NCI-H2107 treated with DMSO at 0.1 percent for 48 hours (cell line): ENCODE measurements around the gene GPR15.
"Not testable (repeated sequence)": the region's sequence is repeated elsewhere in the genome, so short reads cannot be mapped to it uniquely, and the experiment has no call there.

Experiments
- DNase-seq: peaks from one replicate; lab custom pipeline; 2025; ENCODE audit not compliant: unreplicated experiment; lab: John Stamatoyannopoulos, UW

Gene GPR15

GRCh38 chr3:98556164-98557130, 24.7 kb downstream of the GPR15 start:
- no peak for DNase-seq

- DNase-seq = no peak
These were observed 25.7 kb downstream of the GPR15 start for GRCh38 chr3:98557324-98558010.

DNA sequence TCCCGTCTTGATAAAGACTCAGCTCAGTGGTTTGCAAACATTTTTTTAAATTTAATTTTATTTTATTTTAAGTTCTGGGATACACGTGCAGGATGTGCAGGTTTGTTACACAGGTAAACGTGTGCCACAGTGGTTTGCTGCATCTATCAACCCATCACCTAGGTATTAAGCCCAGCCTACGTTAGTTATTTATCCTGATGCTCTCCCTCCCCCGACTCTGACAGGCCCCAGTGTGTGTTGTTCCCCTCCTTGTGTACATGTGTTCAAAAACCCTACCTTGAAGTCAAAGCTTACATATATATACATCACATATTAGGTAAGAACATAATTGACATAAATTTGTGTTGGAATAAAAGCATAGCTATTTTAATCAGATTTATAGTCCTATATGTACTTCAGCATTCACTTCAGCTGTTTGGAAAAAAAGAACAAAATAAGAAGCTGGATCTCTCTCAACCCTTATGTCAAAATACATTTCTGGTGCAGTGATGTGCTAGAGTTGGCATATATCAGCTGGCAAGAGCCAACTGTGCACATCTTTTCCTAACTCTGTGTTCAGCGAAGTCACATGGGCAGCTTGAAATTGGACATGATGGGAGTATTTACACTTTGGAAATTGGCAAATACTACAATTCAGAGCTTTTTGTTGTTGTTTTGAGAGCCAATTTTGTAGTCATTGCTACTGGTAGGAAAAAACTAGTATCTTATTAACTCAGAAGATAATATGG, 26.5 kb downstream of the GPR15 start:
- DNase-seq = no peak

DNA sequence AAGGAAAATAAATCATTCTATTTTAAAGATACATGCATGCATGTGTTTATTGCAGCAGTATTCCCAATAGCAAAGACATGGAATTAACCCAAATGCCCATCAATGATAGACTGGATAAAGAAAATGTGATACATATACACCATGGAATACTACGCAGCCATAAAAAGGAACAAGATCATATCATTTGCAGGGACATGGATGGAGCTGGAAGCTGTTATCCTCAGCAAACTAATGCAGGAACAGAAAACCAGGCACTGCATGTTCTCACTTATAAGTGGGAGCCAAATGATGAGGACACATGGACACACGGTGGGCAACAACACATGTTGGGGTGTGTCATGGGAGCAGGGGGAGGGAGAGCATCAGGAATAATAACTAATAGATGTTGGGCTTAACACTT, 28.0 kb downstream of the GPR15 start:
- not testable (repeated sequence) for DNase-seq

DNA sequence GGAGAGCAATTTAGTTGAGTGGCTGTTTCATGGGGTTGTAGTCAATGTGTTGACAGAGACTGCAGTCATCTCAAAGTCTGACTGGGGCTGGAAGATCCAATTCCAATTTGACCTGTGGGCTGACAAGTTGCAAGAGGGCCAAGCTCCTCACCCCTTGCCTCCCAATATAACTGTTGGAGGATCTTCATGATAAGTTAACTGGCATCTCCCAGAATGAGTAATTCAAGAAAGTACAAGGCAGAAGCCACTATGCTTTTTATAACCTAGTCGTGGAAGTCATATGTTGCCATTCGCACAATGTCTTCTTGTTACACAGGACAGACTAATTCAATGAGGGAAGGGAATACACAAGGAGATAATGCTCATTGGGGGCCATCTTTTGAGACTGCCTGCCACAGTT, 29.1 kb downstream of the GPR15 start:
- DNase-seq = no peak

DNA sequence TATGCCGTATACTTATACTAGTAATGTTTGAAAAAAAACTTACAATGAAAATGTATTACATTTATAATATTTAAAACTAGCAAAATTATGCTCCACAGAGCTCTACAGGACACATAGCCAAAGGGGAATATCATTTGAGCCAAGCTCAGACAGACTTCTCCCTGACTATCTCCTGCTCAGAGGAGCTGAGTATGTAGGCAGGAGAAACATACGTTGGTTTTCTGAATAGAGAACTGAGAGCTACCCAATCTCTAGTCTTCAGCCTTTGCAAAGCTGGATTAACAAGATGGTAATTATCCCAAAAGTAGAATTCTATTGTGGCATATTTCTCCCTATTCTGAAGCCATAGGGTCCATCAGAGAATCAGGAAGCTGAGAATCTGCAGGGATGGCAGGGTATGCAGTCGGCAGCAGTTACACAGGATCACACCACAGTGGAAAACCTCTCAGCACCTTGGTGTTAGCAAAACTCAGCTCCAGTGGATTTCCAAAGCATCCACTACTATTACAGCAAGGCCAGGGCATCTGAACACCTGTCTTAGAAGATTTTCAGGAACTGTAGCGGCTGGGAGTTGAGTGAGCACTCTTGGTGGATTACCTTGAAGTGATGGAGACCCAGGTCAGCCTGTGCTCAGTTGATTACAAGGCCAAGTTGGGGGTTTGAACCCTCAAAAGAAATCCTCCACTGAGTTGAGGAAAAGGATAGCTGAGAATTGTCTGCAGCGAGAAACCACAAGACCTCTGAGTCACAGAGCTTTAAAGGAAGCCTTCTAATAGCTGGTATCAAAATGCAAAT, 30.1 kb downstream of the GPR15 start:
- no peak for DNase-seq

DNA sequence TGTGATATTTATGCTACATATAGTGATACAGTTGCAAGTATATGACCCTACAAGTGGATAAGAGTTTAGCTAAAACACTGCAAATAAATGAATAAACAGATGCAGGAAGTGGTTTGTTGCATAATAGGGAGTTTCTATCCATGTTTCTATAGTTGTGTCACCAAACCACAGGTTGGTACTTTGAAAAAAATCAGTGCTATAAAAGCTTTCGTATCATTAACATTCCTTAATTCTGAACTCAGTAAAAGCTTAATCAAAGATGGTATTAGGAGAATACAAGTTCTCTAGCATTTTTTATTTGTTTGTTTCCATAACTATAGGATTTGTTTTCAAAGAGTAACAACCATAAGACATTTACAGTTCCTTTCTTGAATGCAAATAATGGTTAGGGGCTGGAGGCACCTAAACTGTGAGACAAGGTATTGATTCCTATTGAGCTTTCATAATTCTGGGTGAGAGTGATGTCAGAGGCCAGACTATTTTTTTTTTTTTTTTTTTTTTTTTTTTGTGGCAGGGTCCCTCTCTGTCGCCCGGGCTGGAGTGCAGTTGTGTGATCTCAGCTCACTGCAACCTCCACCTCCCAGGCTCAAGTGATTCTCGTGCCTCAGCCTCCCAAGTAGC, 32.0 kb downstream of the GPR15 start:
- no peak for DNase-seq

DNA sequence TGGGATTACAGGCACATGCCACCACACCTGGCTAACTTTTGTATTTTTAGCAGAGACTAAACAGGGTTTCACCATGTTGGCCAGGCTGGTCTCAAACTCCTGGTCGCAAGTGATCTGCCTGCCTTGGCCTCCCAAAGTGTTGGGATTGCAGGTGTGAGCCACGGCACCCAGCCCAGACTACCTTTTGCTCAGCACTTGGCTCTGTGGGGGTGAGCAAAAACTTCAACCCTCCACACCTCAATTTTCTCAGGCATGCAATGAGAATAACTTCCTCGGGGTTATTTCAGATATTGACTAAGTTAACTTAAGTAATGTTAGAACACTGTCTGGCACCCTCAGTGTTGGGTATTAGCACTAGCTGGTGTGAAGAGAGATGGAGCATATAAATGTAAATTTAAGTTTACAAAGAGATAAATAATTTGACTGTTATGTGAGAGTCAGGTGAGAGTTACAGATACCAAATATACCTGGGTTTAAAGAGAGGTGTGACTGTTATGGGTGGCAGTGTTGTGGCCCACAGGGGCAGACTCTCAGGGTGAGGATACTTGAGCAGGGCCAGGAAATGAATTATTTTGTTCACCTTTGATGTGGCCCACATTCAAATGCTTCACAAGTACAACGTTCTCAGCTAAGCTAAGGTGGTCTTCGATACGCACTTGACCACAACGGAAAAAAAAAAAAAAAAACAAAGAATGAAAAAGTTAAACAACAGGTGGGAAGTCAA, 32.7 kb downstream of the GPR15 start:
- DNase-seq = no peak

DNA sequence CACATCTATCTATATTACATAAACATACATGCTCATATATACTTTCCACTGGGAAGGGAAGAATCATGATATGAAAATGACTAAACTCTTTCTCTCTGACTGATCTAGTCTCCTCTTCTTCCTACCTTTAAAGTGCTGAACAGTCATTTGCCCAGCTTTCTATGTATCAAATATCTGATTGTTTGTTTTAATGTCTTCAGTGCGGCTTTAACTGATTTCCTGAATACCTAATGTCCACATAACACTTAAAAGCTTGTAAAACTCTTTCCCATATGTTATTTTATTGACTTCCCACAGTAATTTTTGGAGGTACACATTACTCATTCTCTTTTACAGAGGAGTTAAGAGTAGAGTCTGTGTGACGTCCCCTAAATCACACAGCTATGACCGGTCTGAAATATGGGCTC, 33.5 kb downstream of the GPR15 start:
- DNase-seq = no peak

- DNase-seq = no peak
These were observed 34.1 kb downstream of the GPR15 start for GRCh38 chr3:98565843-98566242.

- DNase-seq = no peak
These were observed 36.0 kb downstream of the GPR15 start for GRCh38 chr3:98567666-98568270.

- no peak for DNase-seq
These were observed 36.6 kb downstream of the GPR15 start for GRCh38 chr3:98568402-98568801.

DNA sequence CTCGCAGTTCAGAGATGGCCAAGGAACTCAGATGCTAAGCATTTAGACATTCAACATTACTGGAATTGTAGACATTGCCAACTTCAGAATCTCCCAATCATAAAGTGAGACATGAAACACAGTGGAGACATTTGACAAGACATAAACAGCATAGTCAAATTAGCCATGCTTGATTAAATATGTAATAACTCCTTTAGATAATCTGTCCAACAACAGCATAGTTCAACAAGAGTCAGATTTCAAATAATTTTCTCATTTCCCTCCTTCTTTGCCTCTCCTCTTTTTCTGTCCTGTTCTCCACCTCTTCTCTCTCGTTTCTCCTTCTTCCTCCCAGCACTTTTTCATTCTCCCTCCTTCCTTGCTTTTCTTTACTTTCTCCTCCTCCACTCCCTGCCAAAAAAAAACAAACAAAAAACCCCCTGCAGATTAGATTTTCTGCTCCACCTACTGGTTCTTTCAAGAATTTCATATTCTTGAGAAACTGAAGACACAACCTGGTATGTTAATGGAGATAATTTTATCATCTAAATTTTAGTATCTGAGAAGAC, 41.5 kb downstream of the GPR15 start:
- no peak for DNase-seq

- no peak for DNase-seq
These were observed 42.4 kb downstream of the GPR15 start for GRCh38 chr3:98574132-98574531.

- no peak for DNase-seq
These were observed 45.6 kb downstream of the GPR15 start for GRCh38 chr3:98577178-98577895.

GRCh38 chr3:98580401-98581386, 48.9 kb downstream of the GPR15 start:
- no peak for DNase-seq

GRCh38 chr3:98581474-98581873, 49.7 kb downstream of the GPR15 start:
- no peak for DNase-seq
